ENCODE results near the gene COMT. TPM values are rescaled to one million over a fixed set of nuclear protein-coding genes. Genes with fewer than 3 reads are reported as not detected.
"Not testable (repeated sequence)": the region's sequence is repeated elsewhere in the genome, so short reads cannot be mapped to it uniquely, and the experiment has no call there.

COMT gene
- total RNA-seq, 1 donor from 2014 or later: 75.3 TPM

DNA sequence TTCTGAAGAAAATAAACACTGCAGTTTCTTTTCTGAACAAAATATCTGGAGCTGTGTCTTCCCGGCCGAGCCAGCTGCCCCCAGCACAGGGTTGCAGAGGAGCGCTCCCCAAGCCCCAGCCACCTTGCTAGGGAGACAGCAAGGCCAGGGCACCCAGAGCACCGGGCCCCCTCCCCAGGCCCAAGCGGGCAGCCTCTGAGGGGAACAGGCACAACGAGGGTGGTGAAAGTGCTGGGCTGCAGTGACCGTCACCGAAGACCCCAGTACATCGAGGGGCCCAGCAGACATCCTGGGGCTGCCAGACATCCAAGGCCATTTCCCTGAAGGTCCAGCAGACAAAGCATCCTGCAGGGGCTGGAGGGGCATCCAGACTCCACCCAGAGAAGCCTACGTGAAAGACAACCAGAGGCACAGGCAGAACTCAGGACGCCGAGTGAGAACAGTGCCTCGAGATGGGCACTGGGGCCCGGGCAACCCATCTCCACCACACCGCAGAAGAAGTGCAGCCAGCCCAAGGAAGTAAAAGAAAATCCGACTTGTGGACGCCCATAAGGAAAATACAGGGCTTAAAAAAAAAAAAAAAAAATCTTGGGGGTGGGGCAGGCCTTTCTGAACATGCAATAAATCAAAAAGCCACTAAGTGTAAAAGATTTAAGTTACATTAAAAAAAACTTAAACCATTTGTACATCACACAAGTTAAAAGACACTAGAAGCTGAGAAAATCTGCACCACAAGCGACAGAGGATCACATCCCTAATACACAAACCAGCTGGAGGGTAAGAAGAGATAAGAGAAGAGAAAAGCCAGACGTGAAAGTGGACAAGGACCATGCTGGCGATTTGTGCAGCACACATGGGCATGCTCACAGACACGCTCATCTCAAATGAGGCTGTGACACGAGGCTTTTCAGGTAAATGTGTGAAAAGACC, 36.0 kb upstream of the COMT start:
- no peak for DNase-seq
- intact Hi-C loops (cut with DNase I): no loop called here
- ATAC-seq (ENCODE audit: poor library complexity): no peak

- ATAC-seq (ENCODE audit: poor library complexity); DNase-seq; intact Hi-C loops (cut with DNase I): not testable (repeated sequence)
Observed at GRCh38 chr22:19906864-19907263, 34.7 kb upstream of the COMT start.

GRCh38 chr22:19907902-19908301, 33.7 kb upstream of the COMT start:
- intact Hi-C loops (cut with DNase I); ATAC-seq (ENCODE audit: poor library complexity); DNase-seq: not testable (repeated sequence)

DNA sequence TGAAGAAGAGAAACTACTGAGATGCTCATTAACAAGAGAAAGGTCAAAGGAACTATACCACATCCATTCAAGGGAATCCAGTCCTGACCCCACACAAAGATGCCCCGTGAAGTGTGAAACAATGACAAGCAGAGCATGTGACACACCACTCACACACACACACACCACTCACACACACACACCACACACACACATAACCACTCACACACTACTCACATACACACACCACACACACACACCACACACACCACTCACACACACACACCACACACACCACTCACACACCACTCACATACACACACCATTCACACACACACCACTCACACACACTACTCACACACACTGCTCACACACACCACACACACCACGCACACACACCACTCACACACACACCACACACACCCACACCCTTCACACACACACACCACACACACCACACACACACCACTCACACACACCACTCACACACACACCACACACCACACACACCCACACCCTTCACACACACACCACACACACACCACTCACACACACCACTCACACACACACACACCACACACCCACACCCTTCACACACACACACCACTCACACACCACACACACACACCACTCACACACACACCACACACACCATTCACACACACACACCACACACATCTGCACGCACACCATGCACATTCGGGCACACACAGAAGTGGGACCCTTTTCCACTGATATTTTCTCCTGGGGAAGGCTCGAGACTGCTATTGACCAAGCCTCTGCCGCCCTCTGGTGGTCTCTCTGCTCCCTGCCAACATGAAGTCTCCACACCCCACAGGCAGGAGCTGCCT, 32.0 kb upstream of the COMT start:
- ATAC-seq (ENCODE audit: poor library complexity): peak; percentile 95
- peak; percentile 91 for DNase-seq
- intact Hi-C loops (cut with DNase I): loop anchor here (2.0 kb wide), 1 partner anchor 179 kb away; no protein-coding TSS in a partner anchor

DNA sequence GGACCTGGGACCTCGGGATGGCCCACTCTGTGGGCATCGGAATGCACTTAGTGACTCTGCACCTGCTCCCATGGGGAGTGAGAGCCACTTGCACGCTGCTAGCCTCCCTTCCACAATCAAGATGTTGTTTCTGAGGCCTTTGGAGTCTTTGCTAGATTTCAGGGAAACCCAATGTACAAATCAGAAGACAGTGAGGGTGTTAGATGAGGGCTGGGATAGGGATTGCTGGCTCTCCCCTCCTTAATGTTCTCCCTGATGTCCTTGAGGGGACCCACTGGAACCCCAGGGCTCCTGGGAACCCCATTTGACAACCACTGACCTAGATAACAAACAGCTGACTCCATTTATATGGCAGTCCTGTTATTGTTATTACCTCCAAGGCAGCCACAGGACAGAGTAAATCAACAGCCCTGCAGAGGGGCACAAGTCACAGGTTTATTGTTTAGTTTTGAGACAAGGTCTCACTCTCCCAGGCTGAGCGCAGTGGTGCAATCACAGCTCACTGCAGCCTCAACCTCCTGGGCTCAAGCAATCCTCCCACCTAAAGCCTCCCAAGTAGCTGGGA, 31.3 kb upstream of the COMT start:
- intact Hi-C loops (cut with DNase I): loop anchor here (2.0 kb wide), 1 partner anchor 179 kb away; no protein-coding TSS in a partner anchor
- ATAC-seq (ENCODE audit: poor library complexity): no peak
- no peak for DNase-seq

DNA sequence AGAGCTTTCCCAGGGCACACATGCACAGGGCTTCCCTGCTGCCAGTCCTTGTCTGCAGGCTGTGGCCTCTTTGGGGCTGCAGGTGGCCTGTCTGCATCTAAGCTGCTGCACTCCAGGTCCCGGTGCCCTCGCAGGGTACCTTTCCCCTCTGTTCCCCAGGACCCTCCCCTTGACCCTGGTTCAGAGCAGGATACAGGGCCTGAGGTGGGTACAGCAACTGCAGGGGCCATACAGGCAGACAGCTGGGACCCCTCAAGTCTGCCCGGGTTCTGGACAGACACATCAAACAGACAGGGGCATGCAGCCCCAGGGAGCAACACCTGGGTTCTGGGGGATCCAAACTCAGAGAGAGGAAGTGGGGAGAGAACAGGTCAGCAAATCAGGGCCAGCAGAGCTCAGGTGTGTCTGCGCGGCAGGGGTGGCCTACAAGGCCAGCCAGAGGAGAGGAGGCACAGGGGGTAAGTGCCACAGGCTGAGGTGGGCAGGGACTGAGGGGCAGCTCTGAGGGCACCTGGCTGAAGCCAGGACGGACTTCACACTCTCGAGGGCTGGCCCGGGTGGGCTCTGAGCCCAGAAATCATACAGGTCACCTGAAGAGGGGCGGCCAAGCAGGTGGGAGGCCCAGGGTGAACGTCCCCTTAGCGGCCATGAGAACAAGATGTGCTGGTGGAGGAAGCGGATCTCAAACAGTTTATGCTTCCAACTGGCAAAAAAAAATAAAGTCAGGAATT, 29.9 kb upstream of the COMT start:
- intact Hi-C loops (cut with DNase I): loop anchor here (2.0 kb wide), 1 partner anchor 181 kb away; no protein-coding TSS in a partner anchor
- no peak for DNase-seq
- no peak for ATAC-seq (ENCODE audit: poor library complexity)

DNA sequence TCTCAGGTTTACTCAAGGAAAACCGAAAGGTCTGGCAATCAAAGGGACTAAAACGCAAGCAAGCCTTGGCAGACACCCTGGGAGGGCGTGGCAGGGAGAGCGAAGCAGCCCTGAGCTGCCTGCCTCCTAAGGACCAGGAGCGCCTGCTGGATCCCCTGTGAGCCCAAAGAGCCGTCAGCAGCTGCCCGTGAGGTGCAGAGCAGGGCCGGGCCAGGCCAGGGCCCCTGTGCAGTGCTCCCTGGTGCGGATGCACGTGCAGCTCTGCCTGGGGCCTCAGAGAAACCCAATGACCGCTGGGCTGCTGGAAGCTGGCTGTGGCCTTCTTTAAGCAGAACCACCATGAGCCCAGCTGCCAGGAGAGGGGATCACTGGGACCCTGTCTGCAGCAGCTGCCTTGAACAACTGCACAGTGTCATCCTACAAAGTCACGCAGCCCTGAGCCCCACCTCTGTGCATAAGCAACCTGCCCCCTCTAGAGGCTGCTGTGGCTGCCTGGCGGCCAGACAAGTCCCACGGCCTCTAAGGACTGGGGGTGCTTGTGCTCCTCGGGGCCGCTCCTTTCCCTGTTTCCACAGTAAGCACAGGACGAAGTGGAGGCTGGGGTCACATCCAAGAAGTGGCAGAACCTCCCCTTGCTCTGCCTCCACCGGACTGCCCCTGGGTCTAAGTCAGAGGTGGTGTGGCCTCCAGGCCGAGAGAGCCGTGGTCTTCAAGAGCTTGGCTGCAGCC, 29.1 kb upstream of the COMT start:
- ATAC-seq (ENCODE audit: poor library complexity) (no peak), DNase-seq (no peak)
- intact Hi-C loops (cut with DNase I): no loop called here

DNA sequence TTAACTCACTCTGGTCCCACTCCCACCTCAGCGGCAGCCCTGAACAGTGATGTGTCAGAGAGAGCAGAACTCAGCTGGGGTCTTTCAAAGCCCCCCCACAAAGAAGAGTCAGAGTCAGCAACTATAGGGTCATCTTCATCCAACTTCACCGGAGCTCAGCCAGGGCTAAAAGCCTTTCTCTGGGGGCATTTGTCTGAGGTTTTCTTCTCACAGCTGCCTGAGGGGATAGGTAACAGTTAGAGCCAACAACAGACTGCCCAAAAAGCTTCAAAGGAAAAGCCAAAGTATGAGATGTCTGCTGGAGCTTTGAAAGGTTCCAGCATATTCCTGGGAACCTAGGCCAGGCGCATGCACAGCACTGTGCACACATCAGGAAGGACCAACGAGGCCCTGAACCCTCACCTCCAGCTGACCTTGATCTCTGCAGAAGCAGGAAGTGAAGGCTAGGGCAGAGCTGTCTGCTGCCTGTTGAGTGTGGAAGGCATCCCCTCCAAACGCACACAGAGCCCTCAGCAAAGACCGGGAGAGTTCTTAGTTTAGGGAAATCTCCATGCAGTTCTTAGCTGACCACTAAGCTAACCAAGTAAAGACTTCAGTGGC, 28.1 kb upstream of the COMT start:
- intact Hi-C loops (cut with DNase I): no loop called here
- ATAC-seq (ENCODE audit: poor library complexity) (no peak), DNase-seq (no peak)

- no peak for DNase-seq
- no peak for ATAC-seq (ENCODE audit: poor library complexity)
- intact Hi-C loops (cut with DNase I): no loop called here
Observed at GRCh38 chr22:19914201-19914943, 27.2 kb upstream of the COMT start.

GRCh38 chr22:19915287-19915954, 26.2 kb upstream of the COMT start:
- DNase-seq (no peak), ATAC-seq (ENCODE audit: poor library complexity) (no peak)
- intact Hi-C loops (cut with DNase I): no loop called here

GRCh38 chr22:19916006-19916405, 25.6 kb upstream of the COMT start:
- DNase-seq (no peak), ATAC-seq (ENCODE audit: poor library complexity) (no peak)
- intact Hi-C loops (cut with DNase I): no loop called here

GRCh38 chr22:19916941-19917340, 24.6 kb upstream of the COMT start:
- intact Hi-C loops (cut with DNase I): no loop called here
- DNase-seq (no peak), ATAC-seq (ENCODE audit: poor library complexity) (no peak)

GRCh38 chr22:19917389-19918138, 24.0 kb upstream of the COMT start:
- intact Hi-C loops (cut with DNase I): no loop called here
- no peak for ATAC-seq (ENCODE audit: poor library complexity)

DNA sequence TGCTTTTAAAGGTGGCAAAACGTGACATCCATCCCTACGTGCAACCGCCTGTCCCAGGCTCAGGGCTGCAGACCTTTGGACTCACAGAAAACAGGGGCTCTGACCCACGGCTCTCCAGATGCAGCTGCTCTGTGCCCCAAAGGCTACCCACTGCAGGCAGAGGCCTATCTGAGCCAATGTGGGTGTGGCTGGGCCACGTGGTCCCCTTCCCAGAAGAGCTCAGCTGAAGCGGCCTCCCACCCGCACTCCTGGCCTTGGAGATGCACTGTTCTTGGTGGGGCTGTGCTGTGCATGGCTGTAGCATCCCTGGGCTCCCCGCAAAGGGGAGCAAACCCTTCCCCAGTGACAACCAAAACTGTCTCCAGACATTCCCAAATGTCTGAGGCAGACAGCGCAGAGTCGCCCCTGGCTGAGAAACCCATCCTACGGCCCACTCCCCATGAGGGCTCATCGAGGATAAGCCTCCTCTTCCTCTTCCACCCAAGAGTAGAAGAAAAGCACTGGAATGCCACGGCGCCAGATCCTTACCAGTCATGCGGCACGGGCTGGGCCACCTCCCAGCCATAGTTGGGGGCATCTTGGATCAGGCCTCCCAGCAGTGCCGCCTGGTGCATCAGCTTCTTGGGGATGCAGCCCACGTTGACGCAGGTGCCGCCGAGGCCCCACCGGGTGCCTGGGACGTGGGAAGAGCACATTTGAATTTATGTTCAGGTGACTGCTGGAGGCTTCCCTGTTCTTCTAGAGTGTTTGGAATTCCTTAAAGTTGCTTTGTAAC, 23.1 kb upstream of the COMT start:
- ATAC-seq (ENCODE audit: poor library complexity) (no peak), DNase-seq (no peak)
- intact Hi-C loops (cut with DNase I): no loop called here

More at GRCh38 chr22:19917389-19918138, 24.0 kb upstream of the COMT start:
- no peak for DNase-seq
